ENCODE results near the gene PRKCE. TPM values are rescaled to one million over a fixed set of nuclear protein-coding genes. Genes with fewer than 3 reads are reported as not detected.

Gene PRKCE
- total and polyA plus RNA-seq, 4 experiments from 2014 or later: 1.8 to 21.7 (median 11.0) TPM

DNA sequence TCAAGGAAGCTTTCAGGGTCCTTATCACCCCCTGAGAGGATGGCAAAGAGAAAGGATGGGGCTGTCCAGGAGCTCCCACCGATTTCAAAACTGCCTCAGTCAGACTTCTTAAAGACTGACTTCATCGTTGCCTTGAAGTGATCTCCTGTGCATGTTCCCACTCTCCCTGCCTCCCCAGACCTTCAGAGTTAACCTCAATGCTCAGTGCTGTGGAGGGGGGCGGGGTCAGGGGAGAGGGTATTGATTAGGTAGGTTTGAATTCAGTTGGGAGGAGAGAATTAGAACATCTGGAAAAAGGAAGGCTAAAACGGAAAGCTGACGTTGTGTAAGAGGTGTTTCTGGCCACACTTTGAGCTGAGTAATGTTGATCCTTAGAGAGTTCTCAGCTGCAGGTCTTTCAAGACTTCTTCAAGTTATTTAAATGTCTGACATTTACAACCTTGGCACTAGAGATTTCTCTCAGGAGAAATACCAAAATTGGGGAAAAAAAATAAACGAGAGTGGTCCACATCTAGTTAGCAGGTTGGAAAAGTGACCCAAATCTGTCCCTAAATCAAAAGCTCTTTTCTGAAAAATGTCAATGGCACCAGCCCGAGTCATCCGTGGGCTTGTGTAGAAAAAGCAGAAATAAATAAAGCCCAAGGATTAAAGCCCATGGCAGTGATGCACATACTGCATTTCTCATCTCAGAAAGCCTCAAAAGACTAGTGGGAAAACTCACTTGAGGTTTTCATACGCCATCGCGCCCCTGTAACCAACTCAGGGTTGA is 511.0 kb downstream of the PRKCE start:
- Histone ChIP-seq H3K4me1 (ENCODE audit: insufficient read depth, low read length) (no peaks in the 10 kb centered on the region), H3K27me3 (ENCODE audit: insufficient read depth, low read length) (no peaks in the 10 kb centered on the region), H3K9me3 (ENCODE audit: control insufficient read depth in 1 of 2, low read length in 2 of 2) (no peaks in the 10 kb centered on the region), H3K27ac (ENCODE audit: low read depth, low read length) (no peak overlapping the region), H3K4me3 (ENCODE audit: low read length in 2 of 2) (no peak overlapping the region), H3K36me3 (ENCODE audit: insufficient read depth, low read length) (no peaks in the 10 kb centered on the region)
- CTCF ChIA-PET (ENCODE audit: partially characterized antibody): no interaction called here
- intact Hi-C loops (cut with micrococcal nuclease): no loop called here
- H3K9me3 Mint-ChIP-seq: no peaks in the 10 kb centered on the region
- POLR2A ChIA-PET (ENCODE audit: partially characterized antibody): no interaction called here
- H3K27me3 Mint-ChIP-seq: no peaks in the 10 kb centered on the region
- peak overlapping the region in 1 of 7 donors; percentile 12 for H3K27ac Mint-ChIP-seq
- no peak overlapping the region for H3K4me3 Mint-ChIP-seq
- DNase-seq: no peak
- H3K4me1 Mint-ChIP-seq: no peaks in the 10 kb centered on the region
- H3K36me3 Mint-ChIP-seq: peaks cover 23 to 49% of the 10 kb centered on the region in 2 donors

DNA sequence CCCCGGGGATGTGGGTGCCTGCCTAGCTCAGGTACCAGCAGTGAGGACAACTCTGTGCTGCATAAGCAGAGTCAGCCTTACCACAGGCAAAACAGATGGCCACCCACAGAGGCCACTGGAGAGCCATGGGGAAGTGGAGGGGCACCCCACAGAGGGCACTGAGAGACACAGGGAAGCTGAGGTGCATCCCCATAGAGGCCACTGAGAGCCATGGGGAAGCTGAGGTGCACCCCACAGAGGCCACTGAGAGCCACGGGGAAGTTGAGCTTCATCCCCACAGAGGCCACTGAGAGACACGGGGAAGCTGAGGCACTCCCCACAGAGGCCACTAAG is 511.6 kb downstream of the PRKCE start:
- no peaks in the 10 kb centered on the region for H3K9me3 ChIP-seq (ENCODE audit: control insufficient read depth in 1 of 2, low read length in 2 of 2)
- intact Hi-C loops (cut with micrococcal nuclease): no loop called here
- Mint-ChIP-seq H3K9me3 (no peaks in the 10 kb centered on the region), H3K27ac (no peak overlapping the region), H3K4me1 (no peaks in the 10 kb centered on the region), H3K4me3 (no peak overlapping the region), H3K36me3 (peaks cover 23 to 45% of the 10 kb centered on the region in 2 donors), H3K27me3 (no peaks in the 10 kb centered on the region)
- H3K36me3 ChIP-seq (ENCODE audit: insufficient read depth, low read length): no peaks in the 10 kb centered on the region
- no peak overlapping the region for H3K4me3 ChIP-seq (ENCODE audit: low read length in 2 of 2)
- ChIA-PET CTCF (ENCODE audit: partially characterized antibody) (no interaction called here), POLR2A (ENCODE audit: partially characterized antibody) (no interaction called here)
- H3K27me3 ChIP-seq (ENCODE audit: insufficient read depth, low read length): no peaks in the 10 kb centered on the region
- no peak for DNase-seq
- H3K4me1 ChIP-seq (ENCODE audit: insufficient read depth, low read length): no peaks in the 10 kb centered on the region
- no peak overlapping the region for H3K27ac ChIP-seq (ENCODE audit: low read depth, low read length)

DNA sequence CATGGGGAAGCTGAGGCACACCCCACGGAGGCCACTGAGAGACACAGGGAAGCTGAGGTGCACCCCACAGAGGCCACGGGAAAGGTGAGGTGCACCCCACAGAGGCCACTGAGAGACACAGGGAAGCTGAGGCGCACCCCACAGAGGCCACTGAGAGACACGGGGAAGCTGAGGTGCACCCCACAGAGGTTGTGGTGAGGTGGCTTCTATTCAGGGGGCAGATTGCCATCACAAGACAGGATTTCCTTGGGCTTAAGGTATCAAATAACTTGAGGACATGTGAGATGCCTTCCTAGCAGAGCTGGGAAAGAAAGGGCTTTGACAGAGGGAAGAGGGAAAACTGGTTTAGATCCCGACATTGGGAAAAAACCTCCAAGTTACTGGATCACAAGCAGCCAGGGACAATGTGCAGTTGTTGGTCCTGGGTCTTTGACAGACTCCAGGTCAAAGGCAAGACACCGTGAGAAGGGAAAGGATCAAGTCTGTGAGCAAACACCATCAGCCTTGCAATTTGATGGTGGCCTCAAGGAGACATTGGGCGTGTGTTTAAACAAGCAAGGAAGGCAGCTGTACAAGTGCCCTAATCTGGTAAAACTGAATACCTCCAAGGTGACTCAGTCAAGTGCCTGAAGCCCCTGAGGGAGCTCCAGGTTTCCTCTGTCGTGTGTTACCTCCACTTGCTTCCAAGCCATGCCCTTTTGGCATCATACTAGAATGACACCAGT is 512.5 kb downstream of the PRKCE start:
- Mint-ChIP-seq H3K27ac (no peak overlapping the region), H3K27me3 (no peaks in the 10 kb centered on the region), H3K36me3 (peaks cover 23 to 39% of the 10 kb centered on the region in 2 donors), H3K4me3 (no peak overlapping the region), H3K4me1 (no peaks in the 10 kb centered on the region), H3K9me3 (no peaks in the 10 kb centered on the region)
- no peak overlapping the region for H3K4me3 ChIP-seq (ENCODE audit: low read length in 2 of 2)
- intact Hi-C loops (cut with micrococcal nuclease): no loop called here
- H3K9me3 ChIP-seq (ENCODE audit: control insufficient read depth in 1 of 2, low read length in 2 of 2): no peaks in the 10 kb centered on the region
- ChIA-PET POLR2A (ENCODE audit: partially characterized antibody) (no interaction called here), CTCF (ENCODE audit: partially characterized antibody) (no interaction called here)
- H3K36me3 ChIP-seq (ENCODE audit: insufficient read depth, low read length): no peaks in the 10 kb centered on the region
- DNase-seq: no peak
- no peaks in the 10 kb centered on the region for H3K27me3 ChIP-seq (ENCODE audit: insufficient read depth, low read length)
- no peaks in the 10 kb centered on the region for H3K4me1 ChIP-seq (ENCODE audit: insufficient read depth, low read length)
- H3K27ac ChIP-seq (ENCODE audit: low read depth, low read length): no peak overlapping the region

DNA sequence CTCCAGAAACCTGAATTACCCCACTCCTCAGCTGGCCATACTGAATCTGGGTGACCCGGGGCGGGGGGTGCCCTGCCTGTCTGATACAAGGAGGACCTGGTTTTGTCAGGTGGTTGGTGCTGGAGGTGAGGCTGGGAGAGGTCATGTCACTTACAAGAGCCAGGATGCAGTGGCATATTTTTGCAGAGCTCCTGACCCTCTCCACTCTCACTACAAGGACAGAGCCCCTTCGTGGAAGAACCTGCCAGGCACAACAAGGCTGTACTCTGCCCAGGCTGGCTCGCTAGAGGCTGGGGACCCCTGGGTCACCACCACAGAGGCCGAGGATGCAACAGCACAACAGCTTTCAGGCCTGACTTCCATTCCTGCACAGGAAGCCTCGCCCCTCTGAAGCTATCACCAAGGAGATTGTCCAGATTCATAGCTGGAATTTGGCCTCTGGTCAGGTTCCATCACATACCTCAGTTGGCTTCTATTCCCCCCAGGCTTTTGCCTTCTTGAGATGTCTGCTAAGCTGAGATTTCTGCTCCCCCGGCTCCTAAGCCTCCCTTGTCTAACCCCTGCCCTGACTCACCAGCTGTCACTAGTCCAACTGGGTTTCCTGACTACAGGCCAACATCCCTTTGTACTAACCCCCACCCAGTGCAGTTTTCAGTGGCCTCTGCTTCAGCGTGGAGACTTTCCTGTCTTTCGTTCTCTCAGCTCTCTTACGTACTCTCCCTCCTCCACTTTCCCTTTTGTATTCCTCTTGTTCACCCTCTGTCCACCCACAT is 513.2 kb downstream of the PRKCE start:
- intact Hi-C loops (cut with micrococcal nuclease): no loop called here
- no peaks in the 10 kb centered on the region for H3K4me1 ChIP-seq (ENCODE audit: insufficient read depth, low read length)
- no peaks in the 10 kb centered on the region for H3K36me3 ChIP-seq (ENCODE audit: insufficient read depth, low read length)
- Mint-ChIP-seq H3K4me3 (no peak overlapping the region), H3K27me3 (no peaks in the 10 kb centered on the region), H3K4me1 (no peaks in the 10 kb centered on the region), H3K27ac (no peak overlapping the region), H3K9me3 (no peaks in the 10 kb centered on the region), H3K36me3 (peaks cover 17 to 32% of the 10 kb centered on the region in 2 donors)
- ChIA-PET CTCF (ENCODE audit: partially characterized antibody) (no interaction called here), POLR2A (ENCODE audit: partially characterized antibody) (no interaction called here)
- DNase-seq: no peak
- H3K4me3 ChIP-seq (ENCODE audit: low read length in 2 of 2): no peak overlapping the region
- H3K27me3 ChIP-seq (ENCODE audit: insufficient read depth, low read length): no peaks in the 10 kb centered on the region
- no peaks in the 10 kb centered on the region for H3K9me3 ChIP-seq (ENCODE audit: control insufficient read depth in 1 of 2, low read length in 2 of 2)
- no peak overlapping the region for H3K27ac ChIP-seq (ENCODE audit: low read depth, low read length)

DNA sequence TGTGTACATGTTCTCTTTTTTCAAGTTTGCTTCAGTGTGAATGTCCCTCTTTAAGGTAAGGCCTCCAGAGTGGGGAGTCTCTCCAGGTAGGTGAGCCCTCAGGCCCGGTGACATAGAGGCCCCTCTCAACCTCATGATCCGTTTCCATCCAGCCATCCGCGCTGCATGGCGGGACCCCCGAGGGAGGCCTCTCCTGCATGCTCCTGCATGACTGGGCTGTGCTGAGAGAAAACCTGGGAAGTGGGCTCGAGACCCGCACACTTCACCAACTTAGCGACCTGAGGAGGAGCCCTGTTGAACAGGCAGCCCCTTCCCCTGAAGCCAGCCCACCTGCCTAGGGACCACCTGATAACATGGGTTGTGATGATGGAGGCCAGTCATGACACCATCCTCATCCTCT is 514.4 kb downstream of the PRKCE start:
- Histone ChIP-seq H3K9me3 (ENCODE audit: control insufficient read depth in 1 of 2, low read length in 2 of 2) (no peaks in the 10 kb centered on the region), H3K27ac (ENCODE audit: low read depth, low read length) (no peak overlapping the region), H3K27me3 (ENCODE audit: insufficient read depth, low read length) (no peaks in the 10 kb centered on the region), H3K4me1 (ENCODE audit: insufficient read depth, low read length) (no peaks in the 10 kb centered on the region), H3K4me3 (ENCODE audit: low read length in 2 of 2) (no peak overlapping the region), H3K36me3 (ENCODE audit: insufficient read depth, low read length) (no peaks in the 10 kb centered on the region)
- no peak for DNase-seq
- Mint-ChIP-seq H3K36me3 (peaks cover 12 to 25% of the 10 kb centered on the region in 2 donors), H3K27ac (no peak overlapping the region), H3K27me3 (no peaks in the 10 kb centered on the region), H3K4me1 (no peaks in the 10 kb centered on the region), H3K9me3 (peaks cover 0 to 2% (median 0%) of the 10 kb centered on the region in 8 donors), H3K4me3 (no peak overlapping the region)
- intact Hi-C loops (cut with micrococcal nuclease): no loop called here
- POLR2A ChIA-PET (ENCODE audit: partially characterized antibody): no interaction called here
- CTCF ChIA-PET (ENCODE audit: partially characterized antibody): no interaction called here

DNA sequence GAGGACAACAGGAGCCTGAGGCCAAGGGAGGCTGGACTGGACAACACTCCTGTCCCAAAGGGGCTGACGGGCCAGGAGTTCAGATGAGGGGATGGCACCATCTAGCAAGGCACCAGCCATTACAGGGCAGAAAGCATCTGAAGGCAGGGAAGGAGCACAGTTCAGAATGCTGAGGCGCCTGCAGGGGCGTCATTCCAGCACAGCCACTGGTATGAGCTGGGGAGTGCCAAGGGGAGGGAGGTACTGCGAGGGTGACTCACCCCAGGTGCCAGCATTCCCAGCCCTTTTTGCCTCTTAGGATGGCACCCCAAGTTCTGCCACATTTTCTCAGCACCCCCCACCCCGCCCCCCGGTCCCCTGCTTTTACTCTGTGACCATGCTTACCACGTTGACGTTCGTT is 515.9 kb downstream of the PRKCE start:
- Mint-ChIP-seq H3K4me3 (no peak overlapping the region), H3K4me1 (no peaks in the 10 kb centered on the region), H3K36me3 (peaks cover 8 to 14% of the 10 kb centered on the region in 2 donors), H3K27me3 (no peaks in the 10 kb centered on the region), H3K9me3 (peaks cover 0 to 2% (median 0%) of the 10 kb centered on the region in 8 donors), H3K27ac (peak overlapping the region in 1 of 7 donors; percentile 84)
- no peak for DNase-seq
- Histone ChIP-seq H3K27me3 (ENCODE audit: insufficient read depth, low read length) (no peaks in the 10 kb centered on the region), H3K4me1 (ENCODE audit: insufficient read depth, low read length) (no peaks in the 10 kb centered on the region), H3K27ac (ENCODE audit: low read depth, low read length) (no peak overlapping the region), H3K9me3 (ENCODE audit: control insufficient read depth in 1 of 2, low read length in 2 of 2) (no peaks in the 10 kb centered on the region), H3K36me3 (ENCODE audit: insufficient read depth, low read length) (no peaks in the 10 kb centered on the region), H3K4me3 (ENCODE audit: low read length in 2 of 2) (no peak overlapping the region)
- ChIA-PET CTCF (ENCODE audit: partially characterized antibody) (no interaction called here), POLR2A (ENCODE audit: partially characterized antibody) (no interaction called here)
- intact Hi-C loops (cut with micrococcal nuclease): no loop called here

DNA sequence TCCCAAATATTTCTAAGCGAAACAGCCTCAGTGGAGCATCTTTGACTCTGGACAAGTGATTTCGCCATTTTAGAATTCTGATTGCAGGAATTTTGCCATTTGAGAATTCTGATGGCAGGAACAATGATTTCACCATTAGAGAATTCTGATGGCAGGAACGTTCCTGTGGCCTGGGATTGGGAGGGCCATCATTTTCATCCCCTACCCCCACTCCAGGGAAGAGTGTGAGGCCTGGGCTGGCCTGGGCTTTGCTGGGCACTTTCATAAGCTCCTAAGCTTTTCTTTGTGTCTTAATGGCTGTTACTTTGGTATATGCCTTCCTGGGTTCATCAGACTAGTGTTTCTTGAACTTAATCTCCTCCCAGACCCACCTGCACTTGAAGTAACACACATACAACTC is 516.4 kb downstream of the PRKCE start:
- Mint-ChIP-seq H3K4me3 (no peak overlapping the region), H3K4me1 (no peaks in the 10 kb centered on the region), H3K27ac (peak overlapping the region in 1 of 7 donors; percentile 84), H3K9me3 (peaks cover 0 to 2% (median 0%) of the 10 kb centered on the region in 8 donors), H3K36me3 (peaks cover 5 to 10% of the 10 kb centered on the region in 2 donors), H3K27me3 (no peaks in the 10 kb centered on the region)
- no peak for DNase-seq
- Histone ChIP-seq H3K9me3 (ENCODE audit: control insufficient read depth in 1 of 2, low read length in 2 of 2) (no peaks in the 10 kb centered on the region), H3K4me1 (ENCODE audit: insufficient read depth, low read length) (no peaks in the 10 kb centered on the region), H3K4me3 (ENCODE audit: low read length in 2 of 2) (no peak overlapping the region), H3K27ac (ENCODE audit: low read depth, low read length) (no peak overlapping the region), H3K36me3 (ENCODE audit: insufficient read depth, low read length) (no peaks in the 10 kb centered on the region), H3K27me3 (ENCODE audit: insufficient read depth, low read length) (no peaks in the 10 kb centered on the region)
- intact Hi-C loops (cut with micrococcal nuclease): no loop called here
- CTCF ChIA-PET (ENCODE audit: partially characterized antibody): no interaction called here
- POLR2A ChIA-PET (ENCODE audit: partially characterized antibody): no interaction called here

Data from CD4-positive, alpha-beta memory T cell (primary cell).